ENCODE data around the gene TBC1D14.

DNA sequence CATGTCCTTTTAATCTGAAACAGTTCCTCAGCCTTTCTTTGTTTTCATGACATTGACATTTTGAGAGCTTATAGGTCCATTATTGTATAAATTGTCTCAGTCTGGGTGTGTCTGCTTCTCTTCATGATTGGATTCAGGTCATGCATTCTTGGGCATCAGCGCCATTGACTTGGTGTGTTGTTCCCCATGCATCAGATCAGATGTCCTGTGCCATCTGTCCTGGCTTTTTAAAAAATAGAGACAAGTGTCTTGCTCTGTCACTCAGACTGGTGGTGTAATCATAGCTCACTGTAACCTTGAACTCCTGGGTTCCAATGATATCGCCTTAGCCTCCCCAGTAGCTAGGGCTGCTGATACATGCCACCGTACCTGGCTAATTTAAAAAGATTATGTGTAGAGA, 55.7 kb downstream of the TBC1D14 start:
- TF ChIP-seq, protein P1, sequence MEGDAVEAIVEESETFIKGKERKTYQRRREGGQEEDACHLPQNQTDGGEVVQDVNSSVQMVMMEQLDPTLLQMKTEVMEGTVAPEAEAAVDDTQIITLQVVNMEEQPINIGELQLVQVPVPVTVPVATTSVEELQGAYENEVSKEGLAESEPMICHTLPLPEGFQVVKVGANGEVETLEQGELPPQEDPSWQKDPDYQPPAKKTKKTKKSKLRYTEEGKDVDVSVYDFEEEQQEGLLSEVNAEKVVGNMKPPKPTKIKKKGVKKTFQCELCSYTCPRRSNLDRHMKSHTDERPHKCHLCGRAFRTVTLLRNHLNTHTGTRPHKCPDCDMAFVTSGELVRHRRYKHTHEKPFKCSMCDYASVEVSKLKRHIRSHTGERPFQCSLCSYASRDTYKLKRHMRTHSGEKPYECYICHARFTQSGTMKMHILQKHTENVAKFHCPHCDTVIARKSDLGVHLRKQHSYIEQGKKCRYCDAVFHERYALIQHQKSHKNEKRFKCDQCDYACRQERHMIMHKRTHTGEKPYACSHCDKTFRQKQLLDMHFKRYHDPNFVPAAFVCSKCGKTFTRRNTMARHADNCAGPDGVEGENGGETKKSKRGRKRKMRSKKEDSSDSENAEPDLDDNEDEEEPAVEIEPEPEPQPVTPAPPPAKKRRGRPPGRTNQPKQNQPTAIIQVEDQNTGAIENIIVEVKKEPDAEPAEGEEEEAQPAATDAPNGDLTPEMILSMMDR (IDR thresholded peaks at IDR 0.05), result no peak
- no peak for TF ChIP-seq SIN3A (IDR thresholded peaks at IDR 0.05; ENCODE audit: borderline replicate concordance, insufficient read depth, low read depth, low read length)
- TF ChIP-seq, protein P2, sequence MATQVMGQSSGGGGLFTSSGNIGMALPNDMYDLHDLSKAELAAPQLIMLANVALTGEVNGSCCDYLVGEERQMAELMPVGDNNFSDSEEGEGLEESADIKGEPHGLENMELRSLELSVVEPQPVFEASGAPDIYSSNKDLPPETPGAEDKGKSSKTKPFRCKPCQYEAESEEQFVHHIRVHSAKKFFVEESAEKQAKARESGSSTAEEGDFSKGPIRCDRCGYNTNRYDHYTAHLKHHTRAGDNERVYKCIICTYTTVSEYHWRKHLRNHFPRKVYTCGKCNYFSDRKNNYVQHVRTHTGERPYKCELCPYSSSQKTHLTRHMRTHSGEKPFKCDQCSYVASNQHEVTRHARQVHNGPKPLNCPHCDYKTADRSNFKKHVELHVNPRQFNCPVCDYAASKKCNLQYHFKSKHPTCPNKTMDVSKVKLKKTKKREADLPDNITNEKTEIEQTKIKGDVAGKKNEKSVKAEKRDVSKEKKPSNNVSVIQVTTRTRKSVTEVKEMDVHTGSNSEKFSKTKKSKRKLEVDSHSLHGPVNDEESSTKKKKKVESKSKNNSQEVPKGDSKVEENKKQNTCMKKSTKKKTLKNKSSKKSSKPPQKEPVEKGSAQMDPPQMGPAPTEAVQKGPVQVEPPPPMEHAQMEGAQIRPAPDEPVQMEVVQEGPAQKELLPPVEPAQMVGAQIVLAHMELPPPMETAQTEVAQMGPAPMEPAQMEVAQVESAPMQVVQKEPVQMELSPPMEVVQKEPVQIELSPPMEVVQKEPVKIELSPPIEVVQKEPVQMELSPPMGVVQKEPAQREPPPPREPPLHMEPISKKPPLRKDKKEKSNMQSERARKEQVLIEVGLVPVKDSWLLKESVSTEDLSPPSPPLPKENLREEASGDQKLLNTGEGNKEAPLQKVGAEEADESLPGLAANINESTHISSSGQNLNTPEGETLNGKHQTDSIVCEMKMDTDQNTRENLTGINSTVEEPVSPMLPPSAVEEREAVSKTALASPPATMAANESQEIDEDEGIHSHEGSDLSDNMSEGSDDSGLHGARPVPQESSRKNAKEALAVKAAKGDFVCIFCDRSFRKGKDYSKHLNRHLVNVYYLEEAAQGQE (IDR thresholded peaks at IDR 0.05; ENCODE audit: insufficient read depth in 1 of 2, low read depth in 2 of 2, low read length in 1 of 2), result no peak
